A549 treated with AZD2906 at 1 μM for 4 hours (cell line): ENCODE measurements around the gene UBE3D. TPM values are rescaled to one million over a fixed set of nuclear protein-coding genes. Genes with fewer than 3 reads are reported as not detected.

Source experiments
- total RNA-seq: library from RNA; stranded (reverse); fragments of 200-300 nt; extraction: Qiagen RNA extraction; gene quantifications from 5 replicates; pipeline ENCODE4 v1.2.3, GENCODE V29; 2022

Gene UBE3D, protein sequence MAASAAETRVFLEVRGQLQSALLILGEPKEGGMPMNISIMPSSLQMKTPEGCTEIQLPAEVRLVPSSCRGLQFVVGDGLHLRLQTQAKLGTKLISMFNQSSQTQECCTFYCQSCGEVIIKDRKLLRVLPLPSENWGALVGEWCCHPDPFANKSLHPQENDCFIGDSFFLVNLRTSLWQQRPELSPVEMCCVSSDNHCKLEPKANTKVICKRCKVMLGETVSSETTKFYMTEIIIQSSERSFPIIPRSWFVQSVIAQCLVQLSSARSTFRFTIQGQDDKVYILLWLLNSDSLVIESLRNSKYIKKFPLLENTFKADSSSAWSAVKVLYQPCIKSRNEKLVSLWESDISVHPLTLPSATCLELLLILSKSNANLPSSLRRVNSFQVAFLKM
- total RNA-seq, result 2.8 to 3.7 TPM (median 2.9 TPM) in 5 replicates

GRCh38 chr6:83065511-83066192 lies at the start of gene UBE3D:
Gene UBE3D, minus strand, starts transcription at chr6:83065841. Its CDS starts 123 bp downstream, at chr6:83065718.

DNA sequence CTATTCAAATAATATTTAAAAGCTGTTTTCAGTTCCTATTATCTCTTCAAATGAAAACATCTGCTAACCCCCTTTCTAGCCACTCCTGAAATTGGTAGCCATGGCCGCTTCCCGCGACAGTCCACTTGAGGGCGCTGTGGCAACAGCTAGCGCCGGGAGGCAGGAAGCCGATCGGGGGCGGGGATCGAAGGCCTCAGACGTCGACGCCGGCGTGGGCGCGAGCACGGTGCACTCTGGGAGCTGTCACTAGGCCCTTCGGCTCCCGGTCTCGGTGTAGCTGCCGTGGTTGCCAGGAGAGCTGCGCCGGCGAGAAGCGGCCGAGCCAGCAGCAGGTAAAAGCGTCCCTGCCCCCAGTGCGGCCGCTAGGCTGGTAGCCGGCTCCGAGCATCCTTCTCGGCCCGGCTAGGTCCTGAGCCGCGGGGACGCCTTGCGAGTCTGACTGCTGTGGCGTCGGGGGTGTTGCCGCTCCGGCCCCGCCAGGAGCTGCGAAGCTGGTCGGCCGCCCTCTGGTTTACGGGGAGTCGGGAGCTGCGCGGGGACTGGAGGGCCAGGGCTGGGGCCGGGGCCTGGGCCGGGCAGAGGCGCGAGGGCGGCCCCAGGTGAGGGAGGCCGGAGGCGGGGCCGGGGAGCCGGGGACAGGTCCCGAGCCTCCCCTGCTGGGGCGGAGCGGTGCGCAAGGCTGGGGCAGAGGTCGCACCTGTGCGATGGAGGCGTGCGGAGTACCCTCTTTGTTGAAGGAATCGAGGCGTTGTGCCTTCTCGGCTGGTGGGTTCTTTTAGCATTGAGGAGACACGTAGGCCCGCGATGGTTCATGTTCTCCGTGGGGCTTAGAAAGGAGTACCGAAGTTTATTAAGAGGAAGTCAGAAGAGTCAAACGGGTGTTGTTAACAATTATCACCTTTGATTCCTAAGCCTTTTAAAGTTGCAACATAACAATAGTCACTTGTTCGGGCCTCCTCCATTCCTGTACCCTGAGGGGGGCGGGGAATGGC lies 2.1 kb upstream of the UBE3D start, which contains the start of gene DOP1A:
Gene DOP1A (plus strand): TSS at position 224 of the 992 bp plus-strand sequence. CDS start 29,307 bp downstream, outside the sequence.

Other genes with a start within 250 kb of the UBE3D start
- gene DOP1A, start 1.8 kb upstream of the UBE3D start, total RNA-seq, result 2.3 to 3.1 TPM (median 2.4 TPM) in 5 replicates
- gene PGM3, start 127.4 kb upstream of the UBE3D start, total RNA-seq, result 23.5 to 33.3 TPM (median 26.0 TPM) in 5 replicates
- gene RWDD2A, start 127.5 kb upstream of the UBE3D start, total RNA-seq, result 1.4 to 1.9 TPM (median 1.6 TPM) in 5 replicates